ENCODE data around the gene ARL5A. TPM values are rescaled to one million over a fixed set of nuclear protein-coding genes. Genes with fewer than 3 reads are reported as not detected.
A peak's percentile ranks its signal among the peaks of the same experiment; 100 is the strongest.

The ARL5A gene
- total and polyA plus RNA-seq, 9 of the 15 experiments (the other 6 are each of a cell fraction or from before 2014, with no cell fraction given) = 16.3 to 117 (median 88.4) TPM

DNA sequence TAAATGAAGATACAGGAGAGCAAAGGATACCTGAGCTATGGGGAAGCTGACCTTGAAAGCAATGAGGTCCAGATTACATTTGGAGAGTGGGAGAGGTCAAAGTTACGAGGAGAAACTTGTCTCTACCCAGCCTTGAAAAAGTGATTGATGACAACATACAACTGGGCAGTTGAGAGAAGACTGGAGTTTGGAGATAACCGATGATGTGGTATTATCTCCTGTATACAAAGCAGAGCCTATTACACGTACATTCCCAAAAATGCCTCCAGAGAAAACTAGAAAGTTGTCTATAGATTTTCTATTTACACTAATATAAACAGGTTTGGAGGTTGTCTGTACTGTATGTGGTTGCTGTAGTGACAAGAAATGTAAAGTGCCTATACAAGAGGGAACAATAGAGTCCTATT, 28.3 kb downstream of the ARL5A start (continued):
- TF ChIP-seq POLR3G (IDR thresholded peaks at IDR 0.05; ENCODE audit: extremely low read depth, insufficient read length, insufficient replicate concordance) = no peak
- TF ChIP-seq NCOA1 (IDR thresholded peaks at IDR 0.05; ENCODE audit: low read depth) = peak; percentile 70
- no peak for TF ChIP-seq TRIM28 (IDR thresholded peaks at IDR 0.05)
- TF ChIP-seq ATF1 (CRISPR knock-in tag; IDR thresholded peaks at IDR 0.05) = no peak
- TF ChIP-seq ATF1 (tag; IDR thresholded peaks at IDR 0.05) = peak; percentile 72
- peak; percentile 48; the same call in 1 of the 2 replicates for TF ChIP-seq TOE1 (IDR thresholded peaks at IDR 0.05; ENCODE audit: borderline replicate concordance)
- no peak for TF ChIP-seq TOE1 (CRISPR knock-in tag; IDR thresholded peaks at IDR 0.05; ENCODE audit: borderline replicate concordance, low read depth)
- TF ChIP-seq PRPF4 (IDR thresholded peaks at IDR 0.05; ENCODE audit: insufficient read depth, low read depth, low read length, poor library complexity, severe bottlenecking) = no peak
- peak; percentile 97 for TF ChIP-seq DPF2 (IDR thresholded peaks at IDR 0.05)
- peak; percentile 92 for TF ChIP-seq MECOM (CRISPR knock-in tag; IDR thresholded peaks at IDR 0.05)
- peak; percentile 15 to 81; a peak in 3 of 4 replicates for TF ChIP-seq FOXA3 (CRISPR knock-in tag; conservative IDR thresholded peaks at IDR 0.05 in 1 of 2, IDR thresholded peaks at IDR 0.05 in 1 of 2)
- no peak for TF ChIP-seq SMAD1 (IDR thresholded peaks at IDR 0.05; ENCODE audit: low read depth, low read length, partially characterized antibody)
- no peak for TF ChIP-seq HDAC8 (tag; IDR thresholded peaks at IDR 0.05)
- TF ChIP-seq KDM2B (CRISPR knock-in tag; IDR thresholded peaks at IDR 0.05) = no peak
- no peak for TF ChIP-seq SRSF3 (IDR thresholded peaks at IDR 0.05; ENCODE audit: insufficient read depth, low read length)
- peak; percentile 98 for TF ChIP-seq ARID1B (IDR thresholded peaks at IDR 0.05)
- TF ChIP-seq DMBX1 (CRISPR knock-in tag; IDR thresholded peaks at IDR 0.05; ENCODE audit: borderline replicate concordance) = peak; percentile 81
- TF ChIP-seq PRMT5 (CRISPR knock-in tag; IDR thresholded peaks at IDR 0.05) = no peak
- no peak for TF ChIP-seq TSC22D4 (tag; IDR thresholded peaks at IDR 0.05)
- peak; percentile 12; the same call in 1 of the 2 replicates for TF ChIP-seq L3MBTL2 (IDR thresholded peaks at IDR 0.05)
- TF ChIP-seq CBX8 (IDR thresholded peaks at IDR 0.05; ENCODE audit: borderline replicate concordance, extremely low read depth, low read depth, low read length, poor library complexity, severe bottlenecking) = no peak
- 0 out of 2 replicates have a peak, but pooled peaks have one; percentile 34 for TF ChIP-seq ZKSCAN8 (CRISPR knock-in tag; IDR thresholded peaks at IDR 0.05)
- no peak for TF ChIP-seq ESRRB (CRISPR knock-in tag; IDR thresholded peaks at IDR 0.05; ENCODE audit: borderline replicate concordance)
- TF ChIP-seq JUN (IDR thresholded peaks at IDR 0.05; ENCODE audit: borderline replicate concordance, low read depth, low read length) = peak; percentile 72; the same call in 1 of the 2 replicates
- TF ChIP-seq JUN (CRISPR knock-in tag; IDR thresholded peaks at IDR 0.05; ENCODE audit: borderline replicate concordance) = no peak
- TF ChIP-seq, protein P1, sequence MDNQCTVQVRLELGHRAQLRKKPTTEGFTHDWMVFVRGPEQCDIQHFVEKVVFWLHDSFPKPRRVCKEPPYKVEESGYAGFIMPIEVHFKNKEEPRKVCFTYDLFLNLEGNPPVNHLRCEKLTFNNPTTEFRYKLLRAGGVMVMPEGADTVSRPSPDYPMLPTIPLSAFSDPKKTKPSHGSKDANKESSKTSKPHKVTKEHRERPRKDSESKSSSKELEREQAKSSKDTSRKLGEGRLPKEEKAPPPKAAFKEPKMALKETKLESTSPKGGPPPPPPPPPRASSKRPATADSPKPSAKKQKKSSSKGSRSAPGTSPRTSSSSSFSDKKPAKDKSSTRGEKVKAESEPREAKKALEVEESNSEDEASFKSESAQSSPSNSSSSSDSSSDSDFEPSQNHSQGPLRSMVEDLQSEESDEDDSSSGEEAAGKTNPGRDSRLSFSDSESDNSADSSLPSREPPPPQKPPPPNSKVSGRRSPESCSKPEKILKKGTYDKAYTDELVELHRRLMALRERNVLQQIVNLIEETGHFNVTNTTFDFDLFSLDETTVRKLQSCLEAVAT (IDR thresholded peaks at IDR 0.05) = peak in 1 of 2 experiments; percentile 57; a peak in 1 of 4 replicates
- peak; percentile 80 to 87 for TF ChIP-seq TRIM24 (IDR thresholded peaks at IDR 0.05)

Data from K562 (cell line).